Uterus (tissue), 2 donors: ENCODE measurements around the gene STRN3.

Experiments
- CTCF ChIP-seq, 4 experiments: fragments of 200-600 bp in 2 of 4; fragments of 450-650 bp in 2 of 4; sonication (generic) in 2 of 4; IDR thresholded peaks; one replicate each; pipeline ENCODE4 v1.5.1; 2016 to 2019; ENCODE audit warnings: antibody characterized with exemption in 4 of 4, mild to moderate bottlenecking in 2 of 4, moderate library complexity in 1 of 4
- POLR2A ChIP-seq, 2 donors: fragments of 450-650 bp; IDR thresholded peaks; one replicate each; pipeline ENCODE4 v1.6.1; 2016; ENCODE audit warnings: antibody characterized with exemption in 2 of 2, mild to moderate bottlenecking in 1 of 2, moderate library complexity in 1 of 2

DNA sequence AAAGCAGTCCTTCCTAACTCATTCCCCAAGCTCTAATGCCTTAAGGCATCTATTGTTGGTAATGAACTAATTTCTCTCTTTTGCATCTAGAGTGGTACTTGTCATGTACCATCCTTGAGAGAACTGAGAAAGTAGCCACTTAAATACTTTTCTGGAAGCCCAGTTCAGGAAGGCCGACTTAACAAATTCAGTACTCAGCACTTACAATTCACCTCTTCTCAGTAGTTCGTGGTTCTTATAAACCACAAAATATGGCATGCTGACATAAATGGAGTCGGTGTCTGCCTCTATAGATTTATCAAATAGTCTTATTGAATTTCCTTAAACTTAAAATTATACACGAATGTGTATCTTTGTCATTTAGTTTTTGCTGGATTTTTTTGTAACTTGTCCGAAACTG, 161.2 kb downstream of the STRN3 start:
- no peak for TF ChIP-seq CTCF (IDR thresholded peaks at IDR 0.05)
- TF ChIP-seq POLR2A (IDR thresholded peaks at IDR 0.05): no peak
